CD4-positive, alpha-beta memory T cell (primary cell): ENCODE data around the gene SDC1. TPM values are rescaled to one million over a fixed set of nuclear protein-coding genes. Genes with fewer than 3 reads are reported as not detected.

Experiments
- CTCF ChIA-PET: fragments of 350-600 bp; sonication (Branson Sonifier 250); formaldehyde crosslinking; loops from one replicate; lab custom pipeline; 2021; ENCODE audit warnings: inconsistent platforms; ENCODE audit not compliant: partially characterized antibody; lab: Charles Lee
- POLR2A ChIA-PET: fragments of 350-600 bp; sonication (Branson Sonifier 250); formaldehyde crosslinking; loops from one replicate; lab custom pipeline; 2021; ENCODE audit not compliant: partially characterized antibody; lab: Charles Lee
- DNase-seq, 5 donors: peaks; one replicate each; pipeline versions ENCODE4 v3.0.0 to v3.0.0-alpha.2; 2020 to 2022; ENCODE audit warnings: mixed read lengths in 1 of 5
- H3K27ac ChIP-seq: one replicate; pipeline ENCODE4 v1.7.0; 2013; ENCODE audit warnings: low read depth, low read length
- H3K27me3 ChIP-seq: 2 replicates; pipeline ENCODE4 v1.7.0; 2013; ENCODE audit warnings: mild to moderate bottlenecking, low read length, moderate library complexity; ENCODE audit not compliant: insufficient read depth
- H3K36me3 ChIP-seq: 2 replicates; pipeline ENCODE4 v1.7.0; 2013; ENCODE audit warnings: mild to moderate bottlenecking, low read length, moderate library complexity; ENCODE audit not compliant: insufficient read depth
- H3K4me1 ChIP-seq: 2 replicates; pipeline ENCODE4 v1.7.0; 2013; ENCODE audit warnings: mild to moderate bottlenecking, low read length, moderate library complexity; ENCODE audit not compliant: insufficient read depth
- H3K4me3 ChIP-seq, 2 donors: one replicate each; pipeline ENCODE4 v1.7.0; 2013; ENCODE audit warnings: low read length in 2 of 2, mild to moderate bottlenecking in 1 of 2
- H3K9me3 ChIP-seq, 2 donors: one replicate each; pipeline ENCODE4 v1.7.0; 2013; ENCODE audit warnings: low read length in 2 of 2, control low read depth in 1 of 2; ENCODE audit not compliant: control insufficient read depth in 1 of 2
- H3K27ac Mint-ChIP-seq, 7 donors: one replicate each; pipeline ENCODE4 v1.8.0; 2020 to 2021; ENCODE audit warnings: mixed read lengths in 7 of 7, mild to moderate bottlenecking in 6 of 7, inconsistent platforms in 3 of 7, moderate library complexity in 3 of 7
- H3K27me3 Mint-ChIP-seq, 2 donors: one replicate each; pipeline ENCODE4 v1.8.0; 2020 to 2021; ENCODE audit warnings: mixed read lengths in 2 of 2
- H3K36me3 Mint-ChIP-seq, 2 donors: one replicate each; pipeline ENCODE4 v1.8.0; 2020 to 2021; ENCODE audit warnings: mixed read lengths in 2 of 2, inconsistent platforms in 1 of 2, mild to moderate bottlenecking in 1 of 2
- H3K4me1 Mint-ChIP-seq, 4 donors: one replicate each; pipeline ENCODE4 v1.8.0; 2020 to 2021; ENCODE audit warnings: mixed read lengths in 4 of 4, mild to moderate bottlenecking in 1 of 4
- H3K4me3 Mint-ChIP-seq, 8 donors: one replicate each; pipeline ENCODE4 v1.8.0; 2020 to 2021; ENCODE audit warnings: mixed read lengths in 8 of 8, mild to moderate bottlenecking in 7 of 8, moderate library complexity in 6 of 8, inconsistent platforms in 3 of 8
- H3K9me3 Mint-ChIP-seq, 8 donors: one replicate each; pipeline ENCODE4 v1.8.0; 2020 to 2021; ENCODE audit warnings: mixed read lengths in 8 of 8, mild to moderate bottlenecking in 5 of 8, inconsistent platforms in 3 of 8, moderate library complexity in 1 of 8
- intact Hi-C: fragments of 100-400 bp; cut with micrococcal nuclease; formaldehyde crosslinking; loops from one replicate; pipeline ENCODE4 v1.15.1; 2023
- polyA plus RNA-seq, 2 donors: library from polyadenylated mRNA; unstranded; fragments of 300-500 nt; fragmentation: Illumina TruSeq; gene quantifications; one replicate each; pipeline ENCODE4 v1.2.3, GENCODE V29; 2021
- total RNA-seq, 2 experiments: library from RNA; stranded (reverse); gene quantifications; one replicate each; pipeline ENCODE4 v1.2.3, GENCODE V29; 2021

The SDC1 gene
- total and polyA plus RNA-seq, 4 experiments from 2014 or later: 0.09 TPM; not detected in 3

- Histone ChIP-seq H3K27ac (no peak overlapping the region), H3K27me3 (no peaks in the 10 kb centered on the region), H3K4me3 (no peak overlapping the region), H3K9me3 (no peaks in the 10 kb centered on the region), H3K36me3 (no peaks in the 10 kb centered on the region), H3K4me1 (no peaks in the 10 kb centered on the region)
- intact Hi-C loops: no loop called here
- no peak overlapping the region for H3K27ac Mint-ChIP-seq
- H3K4me1 Mint-ChIP-seq: peaks cover 0 to 1% (median 0%) of the 10 kb centered on the region in 4 donors
- H3K36me3 Mint-ChIP-seq: no peaks in the 10 kb centered on the region
- ChIA-PET POLR2A (no interaction called here), CTCF (no interaction called here)
- no peak overlapping the region for H3K4me3 Mint-ChIP-seq
- no peaks in the 10 kb centered on the region for H3K9me3 Mint-ChIP-seq
- peaks cover 2% of the 10 kb centered on the region in 2 donors for H3K27me3 Mint-ChIP-seq
- no peak for DNase-seq
These were observed 25.2 kb downstream of the SDC1 start for GRCh38 chr2:20199633-20200270.

DNA sequence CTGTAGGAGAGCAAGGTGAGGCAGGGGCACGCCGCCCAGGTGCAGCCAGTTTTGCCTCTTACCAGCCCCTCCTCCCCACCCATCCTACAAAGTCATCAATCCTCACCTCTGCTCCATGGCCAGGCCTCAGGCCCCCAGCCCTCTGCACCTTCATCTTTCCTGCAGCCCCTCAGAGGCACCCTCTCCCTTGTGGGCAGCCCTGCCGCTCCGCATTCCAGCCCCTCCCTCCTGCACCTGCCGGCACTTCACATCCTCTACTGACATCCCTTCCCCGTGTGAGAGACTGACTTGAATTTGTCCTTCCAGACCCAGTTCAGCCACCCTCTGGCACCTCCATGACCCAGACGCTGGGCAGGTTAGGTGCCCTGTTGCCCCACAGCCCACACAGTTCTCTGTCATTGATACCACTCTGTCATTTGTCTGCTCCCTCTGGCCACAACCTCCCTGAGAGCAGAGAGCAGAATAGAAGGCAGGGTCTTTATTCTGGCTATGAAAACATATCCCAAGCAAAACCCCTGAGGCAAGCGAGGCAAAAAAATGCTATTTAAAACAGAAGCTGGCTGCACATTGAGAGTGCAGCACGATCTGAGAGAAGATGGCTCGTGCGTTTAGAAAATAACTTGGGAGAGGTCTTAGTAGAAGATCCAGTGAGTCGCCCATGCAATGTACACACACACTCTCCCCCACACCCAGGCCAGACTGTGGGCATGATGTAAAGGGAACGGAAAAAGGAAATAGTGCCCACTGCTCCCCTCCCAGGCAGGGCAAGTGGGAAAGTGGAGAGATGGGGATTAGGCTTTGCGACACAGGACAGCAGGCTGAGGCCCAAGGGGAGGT is 25.9 kb downstream of the SDC1 start:
- no peaks in the 10 kb centered on the region for H3K27me3 ChIP-seq
- Mint-ChIP-seq H3K4me1 (peaks cover 0 to 1% (median 0%) of the 10 kb centered on the region in 4 donors), H3K36me3 (no peaks in the 10 kb centered on the region), H3K4me3 (no peak overlapping the region), H3K9me3 (no peaks in the 10 kb centered on the region), H3K27ac (no peak overlapping the region), H3K27me3 (peaks cover 2% of the 10 kb centered on the region in 2 donors)
- no peak for DNase-seq
- no peaks in the 10 kb centered on the region for H3K4me1 ChIP-seq
- intact Hi-C loops: no loop called here
- CTCF ChIA-PET: no interaction called here
- POLR2A ChIA-PET: no interaction called here
- H3K9me3 ChIP-seq: no peaks in the 10 kb centered on the region
- H3K4me3 ChIP-seq: no peak overlapping the region
- no peaks in the 10 kb centered on the region for H3K36me3 ChIP-seq
- no peak overlapping the region for H3K27ac ChIP-seq

GRCh38 chr2:20198001-20198400 is 26.9 kb downstream of the SDC1 start:
- H3K9me3 Mint-ChIP-seq: no peaks in the 10 kb centered on the region
- H3K4me3 ChIP-seq: no peak overlapping the region
- H3K27ac ChIP-seq: no peak overlapping the region
- H3K4me3 Mint-ChIP-seq: no peak overlapping the region
- no peaks in the 10 kb centered on the region for H3K9me3 ChIP-seq
- H3K27me3 Mint-ChIP-seq: peaks cover 2% of the 10 kb centered on the region in 2 donors
- intact Hi-C loops: no loop called here
- peaks cover 0 to 1% (median 0%) of the 10 kb centered on the region in 4 donors for H3K4me1 Mint-ChIP-seq
- no peaks in the 10 kb centered on the region for H3K36me3 ChIP-seq
- no peaks in the 10 kb centered on the region for H3K36me3 Mint-ChIP-seq
- H3K4me1 ChIP-seq: no peaks in the 10 kb centered on the region
- ChIA-PET POLR2A (no interaction called here), CTCF (no interaction called here)
- DNase-seq: no peak
- no peak overlapping the region for H3K27ac Mint-ChIP-seq
- no peaks in the 10 kb centered on the region for H3K27me3 ChIP-seq

GRCh38 chr2:20197192-20197591 is 27.7 kb downstream of the SDC1 start:
- Mint-ChIP-seq H3K9me3 (no peaks in the 10 kb centered on the region), H3K36me3 (no peaks in the 10 kb centered on the region), H3K27ac (no peak overlapping the region), H3K4me1 (peaks cover 0 to 1% (median 0%) of the 10 kb centered on the region in 4 donors), H3K27me3 (peaks cover 2% of the 10 kb centered on the region in 2 donors), H3K4me3 (no peak overlapping the region)
- H3K27me3 ChIP-seq: no peaks in the 10 kb centered on the region
- CTCF ChIA-PET: no interaction called here
- no peak for DNase-seq
- no peaks in the 10 kb centered on the region for H3K36me3 ChIP-seq
- H3K4me1 ChIP-seq: no peaks in the 10 kb centered on the region
- POLR2A ChIA-PET: no interaction called here
- no peak overlapping the region for H3K27ac ChIP-seq
- H3K9me3 ChIP-seq: no peaks in the 10 kb centered on the region
- no peak overlapping the region for H3K4me3 ChIP-seq
- intact Hi-C loops: no loop called here

DNA sequence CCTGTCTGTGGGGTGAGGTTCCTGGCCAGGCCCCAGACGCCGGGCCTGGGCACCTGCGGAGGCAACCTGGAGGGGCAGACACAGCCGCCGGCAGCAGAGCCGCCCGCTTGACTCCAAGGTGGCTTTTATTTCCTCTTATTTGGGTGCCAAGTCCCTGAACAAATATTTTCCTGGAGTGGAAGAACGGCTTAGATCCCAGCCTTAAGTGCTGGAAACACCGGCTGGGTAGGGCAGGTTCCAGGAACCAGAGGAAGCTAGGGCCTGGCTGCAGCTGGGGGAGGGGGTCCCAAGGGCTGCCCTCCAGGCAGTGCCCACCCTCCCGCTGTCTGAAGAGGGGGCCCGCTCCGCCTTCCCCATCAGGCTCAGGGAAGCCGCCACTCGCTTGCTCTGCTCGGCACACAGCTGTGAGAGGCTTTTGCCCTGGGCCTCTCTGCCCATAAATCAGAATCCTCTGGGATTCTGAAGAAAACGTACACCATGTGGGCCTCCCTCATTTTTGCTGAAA is 28.2 kb downstream of the SDC1 start:
- Mint-ChIP-seq H3K4me3 (no peak overlapping the region), H3K36me3 (no peaks in the 10 kb centered on the region), H3K4me1 (peaks cover 0 to 1% (median 0%) of the 10 kb centered on the region in 4 donors), H3K27ac (no peak overlapping the region), H3K27me3 (peaks cover 2% of the 10 kb centered on the region in 2 donors), H3K9me3 (no peaks in the 10 kb centered on the region)
- Histone ChIP-seq H3K4me1 (no peaks in the 10 kb centered on the region), H3K27me3 (no peaks in the 10 kb centered on the region), H3K9me3 (no peaks in the 10 kb centered on the region), H3K27ac (no peak overlapping the region), H3K36me3 (no peaks in the 10 kb centered on the region), H3K4me3 (no peak overlapping the region)
- ChIA-PET CTCF (no interaction called here), POLR2A (no interaction called here)
- DNase-seq: no peak
- intact Hi-C loops: no loop called here

- ChIA-PET CTCF (no interaction called here), POLR2A (no interaction called here)
- H3K27me3 Mint-ChIP-seq: peaks cover 2% of the 10 kb centered on the region in 2 donors
- peaks cover 0 to 1% (median 0%) of the 10 kb centered on the region in 4 donors for H3K4me1 Mint-ChIP-seq
- no peak for DNase-seq
- Histone ChIP-seq H3K4me1 (no peaks in the 10 kb centered on the region), H3K36me3 (no peaks in the 10 kb centered on the region), H3K9me3 (no peaks in the 10 kb centered on the region), H3K27ac (no peak overlapping the region), H3K27me3 (no peaks in the 10 kb centered on the region), H3K4me3 (no peak overlapping the region)
- H3K27ac Mint-ChIP-seq: no peak overlapping the region
- intact Hi-C loops: no loop called here
- no peaks in the 10 kb centered on the region for H3K36me3 Mint-ChIP-seq
- no peak overlapping the region for H3K4me3 Mint-ChIP-seq
- H3K9me3 Mint-ChIP-seq: no peaks in the 10 kb centered on the region
These were observed 28.8 kb downstream of the SDC1 start for GRCh38 chr2:20196053-20196656.

DNA sequence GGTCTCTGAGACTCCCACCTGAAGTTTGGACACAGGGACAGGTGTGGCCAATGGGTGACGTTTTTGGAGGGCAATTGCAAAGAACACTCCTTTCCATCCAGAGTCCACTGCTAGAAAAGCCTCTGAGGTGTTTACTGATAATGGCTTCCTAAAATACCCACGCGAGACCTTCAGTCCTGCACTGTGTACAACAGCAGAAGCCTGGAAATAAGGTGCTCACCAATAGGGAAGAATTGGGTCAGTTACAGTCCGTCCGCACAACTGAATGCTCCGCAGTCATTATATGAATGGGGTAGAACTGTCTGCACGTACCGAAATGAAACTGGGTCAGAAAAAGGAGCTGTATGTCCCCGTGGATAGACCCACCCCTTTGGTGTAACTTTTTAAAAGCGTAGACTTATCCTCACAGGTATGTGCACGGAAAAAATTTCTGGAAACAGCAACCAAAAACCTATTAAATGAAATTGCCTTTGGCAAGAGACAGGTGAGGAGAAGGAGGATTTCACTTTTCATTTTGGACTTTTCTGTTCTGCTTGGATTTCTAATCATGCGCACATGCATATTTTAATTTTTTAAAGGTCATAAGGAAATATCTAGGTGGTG is 29.4 kb downstream of the SDC1 start:
- H3K4me3 Mint-ChIP-seq: no peak overlapping the region
- ChIA-PET CTCF (no interaction called here), POLR2A (no interaction called here)
- no peaks in the 10 kb centered on the region for H3K4me1 ChIP-seq
- no peak overlapping the region for H3K4me3 ChIP-seq
- H3K27ac Mint-ChIP-seq: no peak overlapping the region
- no peaks in the 10 kb centered on the region for H3K36me3 Mint-ChIP-seq
- H3K27me3 Mint-ChIP-seq: peaks cover 2% of the 10 kb centered on the region in 2 donors
- no peaks in the 10 kb centered on the region for H3K9me3 Mint-ChIP-seq
- intact Hi-C loops: no loop called here
- H3K9me3 ChIP-seq: no peaks in the 10 kb centered on the region
- H3K27ac ChIP-seq: no peak overlapping the region
- no peak for DNase-seq
- peaks cover 0 to 1% (median 0%) of the 10 kb centered on the region in 4 donors for H3K4me1 Mint-ChIP-seq
- H3K27me3 ChIP-seq: no peaks in the 10 kb centered on the region
- H3K36me3 ChIP-seq: no peaks in the 10 kb centered on the region
